RWPE1 (cell line): ENCODE results near the gene XAGE2.

Source experiments
- CTCF ChIA-PET: fragments of 350-600 bp; sonication (Branson Sonifier 250); formaldehyde crosslinking; extraction: SDS; loops from one replicate; lab custom pipeline; 2021; lab: Yijun Ruan, JAX
- POLR2A ChIA-PET: fragments of 400-600 bp; formaldehyde crosslinking; extraction: SDS; loops from one replicate; lab custom pipeline; 2020; ENCODE audit warnings: antibody characterized with exemption; ENCODE audit not compliant: low non-redundant PET; lab: Yijun Ruan, JAX
- DNase-seq: peaks from one replicate; pipeline ENCODE4 v3.0.0; 2012; ENCODE audit warnings: low spot score
- H3K27ac ChIP-seq: fragments of 450-650 bp; 2 replicates; pipeline ENCODE4 v1.5.1; 2017
- CTCF ChIP-seq: fragments of 450-650 bp; conservative IDR thresholded peaks from 2 replicates; pipeline ENCODE4 v1.5.1; 2017; ENCODE audit warnings: low read depth, mild to moderate bottlenecking

XAGE2 gene

GRCh38 chrX:52378870-52379269 lies 10.0 kb downstream of the XAGE2 start:
- POLR2A ChIA-PET = no interaction called here
- TF ChIP-seq CTCF = no peak
- no peak for DNase-seq
- CTCF ChIA-PET = no interaction called here
- H3K27ac ChIP-seq = no peak overlapping the region

- CTCF ChIA-PET = no interaction called here
- H3K27ac ChIP-seq = no peak overlapping the region
- TF ChIP-seq CTCF = no peak
- POLR2A ChIA-PET = no interaction called here
- no peak for DNase-seq
These were observed 12.2 kb downstream of the XAGE2 start for GRCh38 chrX:52380993-52381392.

- POLR2A ChIA-PET = no interaction called here
These were observed 41.9 kb downstream of the XAGE2 start for GRCh38 chrX:52410439-52411394.

GRCh38 chrX:52415304-52415703 lies 46.5 kb downstream of the XAGE2 start:
- ChIA-PET CTCF (no interaction called here), POLR2A (no interaction called here)
- DNase-seq = no peak
- TF ChIP-seq CTCF = no peak
- H3K27ac ChIP-seq = no peak overlapping the region

More at GRCh38 chrX:52410439-52411394, 41.9 kb downstream of the XAGE2 start:
- CTCF ChIA-PET = no interaction called here
- DNase-seq = no peak
- no peak for TF ChIP-seq CTCF
- H3K27ac ChIP-seq = no peak overlapping the region

- H3K27ac ChIP-seq = no peak overlapping the region
- no peak for TF ChIP-seq CTCF
- ChIA-PET CTCF (no interaction called here), POLR2A (no interaction called here)
- no peak for DNase-seq
These were observed 48.0 kb downstream of the XAGE2 start for GRCh38 chrX:52416816-52417215.

- POLR2A ChIA-PET = no interaction called here
- CTCF ChIA-PET = interaction anchor here (0.6 kb wide), 1 partner anchor 962 kb away, joined by 4 read pairs; no protein-coding TSS in a partner anchor
- no peak for DNase-seq
- no peak for TF ChIP-seq CTCF
- H3K27ac ChIP-seq = no peak overlapping the region
These were observed 52.1 kb downstream of the XAGE2 start for GRCh38 chrX:52420824-52421443.
